Measurements from ENCODE around the gene ERG28. TPM values are rescaled to one million over a fixed set of nuclear protein-coding genes. Genes with fewer than 3 reads are reported as not detected.

Gene ERG28
- total RNA-seq, 1 donor from 2014 or later: 28.4 TPM

DNA sequence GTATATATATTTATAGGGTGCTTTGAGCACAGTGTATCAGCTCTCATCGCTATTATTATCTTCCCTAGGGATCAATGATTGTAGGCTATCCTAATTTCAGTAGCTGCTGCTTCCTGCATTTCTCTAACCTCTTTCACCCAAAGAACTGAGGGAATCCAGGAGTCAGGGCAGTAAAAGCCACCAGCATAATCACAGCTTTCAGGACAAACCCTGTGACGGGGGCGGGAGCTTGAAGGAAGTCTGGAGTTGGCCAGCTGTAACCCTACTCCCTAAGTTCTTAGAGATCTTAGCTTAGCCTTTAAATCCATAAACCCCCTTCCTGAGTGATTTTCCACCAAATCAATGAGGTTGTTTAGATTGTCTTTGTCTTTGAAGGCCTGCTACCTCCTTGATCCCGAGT, 48.5 kb downstream of the ERG28 start:
- POLR2A ChIA-PET: no interaction called here
- Mint-ChIP-seq H3K27me3 (peaks cover 3% of the 10 kb centered on the region), H3K4me1 (peaks cover 15% of the 10 kb centered on the region)

DNA sequence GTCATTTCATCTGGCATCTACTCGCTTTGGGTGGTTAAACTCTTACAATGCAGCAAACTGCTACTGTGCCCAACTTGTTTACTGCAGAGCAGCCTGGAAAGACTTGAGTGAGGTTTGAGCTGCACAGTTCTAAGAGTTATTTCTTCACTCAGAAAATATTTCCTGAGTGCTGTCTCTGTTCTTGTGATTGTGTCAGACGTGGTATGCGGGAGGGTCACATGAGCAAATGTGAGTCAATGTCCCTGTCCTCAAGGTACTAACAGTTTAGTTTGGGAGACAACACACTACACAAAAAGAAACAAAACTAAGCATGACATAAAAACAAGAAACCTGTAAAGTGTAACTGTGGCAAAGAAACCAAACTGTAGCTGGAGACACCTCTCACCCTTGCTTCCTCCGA, 49.8 kb downstream of the ERG28 start:
- peaks cover 6% of the 10 kb centered on the region for H3K36me3 Mint-ChIP-seq (ENCODE audit: low read depth)
- ChIA-PET POLR2A (no interaction called here), CTCF (no interaction called here)
- no peak overlapping the region for H3K27ac Mint-ChIP-seq
- ATAC-seq (ENCODE audit: low read depth): no peak
- TF ChIP-seq, protein P1, sequence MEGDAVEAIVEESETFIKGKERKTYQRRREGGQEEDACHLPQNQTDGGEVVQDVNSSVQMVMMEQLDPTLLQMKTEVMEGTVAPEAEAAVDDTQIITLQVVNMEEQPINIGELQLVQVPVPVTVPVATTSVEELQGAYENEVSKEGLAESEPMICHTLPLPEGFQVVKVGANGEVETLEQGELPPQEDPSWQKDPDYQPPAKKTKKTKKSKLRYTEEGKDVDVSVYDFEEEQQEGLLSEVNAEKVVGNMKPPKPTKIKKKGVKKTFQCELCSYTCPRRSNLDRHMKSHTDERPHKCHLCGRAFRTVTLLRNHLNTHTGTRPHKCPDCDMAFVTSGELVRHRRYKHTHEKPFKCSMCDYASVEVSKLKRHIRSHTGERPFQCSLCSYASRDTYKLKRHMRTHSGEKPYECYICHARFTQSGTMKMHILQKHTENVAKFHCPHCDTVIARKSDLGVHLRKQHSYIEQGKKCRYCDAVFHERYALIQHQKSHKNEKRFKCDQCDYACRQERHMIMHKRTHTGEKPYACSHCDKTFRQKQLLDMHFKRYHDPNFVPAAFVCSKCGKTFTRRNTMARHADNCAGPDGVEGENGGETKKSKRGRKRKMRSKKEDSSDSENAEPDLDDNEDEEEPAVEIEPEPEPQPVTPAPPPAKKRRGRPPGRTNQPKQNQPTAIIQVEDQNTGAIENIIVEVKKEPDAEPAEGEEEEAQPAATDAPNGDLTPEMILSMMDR (IDR thresholded peaks at IDR 0.05): no peak
- DNase-seq: no peak
- peaks cover 15% of the 10 kb centered on the region for H3K9me3 Mint-ChIP-seq
- peaks cover 15% of the 10 kb centered on the region for H3K4me1 Mint-ChIP-seq
- no peak overlapping the region for H3K4me3 Mint-ChIP-seq
- peaks cover 3% of the 10 kb centered on the region for H3K27me3 Mint-ChIP-seq
- intact Hi-C loops (cut with micrococcal nuclease): no loop called here

More for the DNA sequence above, 48.5 kb downstream of the ERG28 start:
- TF ChIP-seq, protein P1 (IDR thresholded peaks at IDR 0.05): no peak
- intact Hi-C loops (cut with micrococcal nuclease): no loop called here
- Mint-ChIP-seq H3K27ac (no peak overlapping the region), H3K4me3 (no peak overlapping the region), H3K9me3 (peaks cover 15% of the 10 kb centered on the region), H3K36me3 (ENCODE audit: low read depth) (peaks cover 6% of the 10 kb centered on the region)
- CTCF ChIA-PET: no interaction called here
- DNase-seq: no peak
- no peak for ATAC-seq (ENCODE audit: low read depth)

DNA sequence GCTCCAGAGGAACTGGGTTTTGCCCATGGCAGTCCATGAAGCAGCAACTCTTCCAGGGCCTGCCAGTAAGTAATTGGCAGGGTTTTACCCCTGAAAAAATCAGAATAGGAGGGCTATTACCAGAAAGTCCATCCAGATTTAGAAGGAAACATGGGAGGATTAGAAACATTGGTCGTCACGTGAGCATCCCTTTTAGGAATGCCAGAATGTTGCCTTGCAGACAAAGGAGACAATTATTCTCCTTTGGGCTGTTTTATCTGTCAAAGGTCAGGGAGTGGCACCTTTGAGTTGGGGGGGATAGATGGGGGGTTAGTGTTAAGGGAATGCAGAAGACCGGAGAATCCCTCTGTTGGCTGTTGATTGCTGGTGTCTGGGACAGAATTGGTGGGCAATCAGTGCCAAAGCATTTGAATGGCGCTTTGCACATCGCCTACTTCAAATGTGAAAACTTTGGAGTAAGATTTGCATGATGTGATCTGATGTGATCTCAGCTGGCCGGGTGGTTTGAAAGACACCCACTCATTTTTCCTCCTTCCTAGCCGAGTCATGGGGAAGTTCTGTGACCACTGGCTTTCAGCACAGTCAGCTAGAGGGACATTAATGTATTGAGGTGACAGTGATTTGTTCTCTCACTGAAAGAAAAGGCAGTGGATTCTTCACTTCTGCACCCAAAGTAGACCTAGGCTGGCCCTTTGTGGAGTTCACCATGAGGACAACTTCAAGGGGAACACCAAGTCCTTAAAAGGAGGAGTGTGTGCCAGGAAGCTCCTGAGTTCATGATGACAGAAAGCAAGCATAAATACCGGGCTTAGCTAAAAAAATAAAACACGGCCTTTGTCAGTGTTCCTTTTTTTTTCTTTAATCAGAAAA, 50.8 kb downstream of the ERG28 start:
- H3K4me1 Mint-ChIP-seq: peaks cover 7% of the 10 kb centered on the region
- ATAC-seq (ENCODE audit: low read depth) (no peak), DNase-seq (no peak)
- H3K27me3 Mint-ChIP-seq: peaks cover 3% of the 10 kb centered on the region
- POLR2A ChIA-PET: no interaction called here
- peaks cover 6% of the 10 kb centered on the region for H3K36me3 Mint-ChIP-seq (ENCODE audit: low read depth)
- intact Hi-C loops (cut with micrococcal nuclease): no loop called here
- peaks cover 15% of the 10 kb centered on the region for H3K9me3 Mint-ChIP-seq
- TF ChIP-seq, protein P1 (IDR thresholded peaks at IDR 0.05): no peak
- CTCF ChIA-PET: no interaction called here
- H3K4me3 Mint-ChIP-seq: no peak overlapping the region
- H3K27ac Mint-ChIP-seq: no peak overlapping the region

DNA sequence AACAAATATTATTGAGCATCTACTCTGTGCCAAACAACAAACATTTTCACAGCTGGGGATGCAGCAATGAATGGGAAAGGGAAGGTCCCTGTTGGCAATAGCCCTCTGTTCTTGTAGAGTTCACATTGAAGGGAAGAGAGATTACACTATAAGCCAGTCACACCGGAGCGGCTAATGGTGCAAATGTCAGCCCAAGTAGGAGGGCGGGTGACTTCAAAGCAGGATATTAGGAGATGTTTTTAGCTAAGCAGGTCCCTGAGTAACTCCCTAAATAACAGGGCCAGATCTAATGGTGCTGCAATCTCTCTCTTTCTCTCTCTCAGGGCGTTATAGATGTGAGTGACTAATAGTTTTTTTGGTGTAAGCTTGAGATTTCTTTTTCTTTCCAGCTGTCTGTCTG, 51.6 kb downstream of the ERG28 start:
- intact Hi-C loops (cut with micrococcal nuclease): no loop called here
- POLR2A ChIA-PET: no interaction called here
- Mint-ChIP-seq H3K9me3 (peaks cover 15% of the 10 kb centered on the region), H3K27me3 (peaks cover 3% of the 10 kb centered on the region), H3K36me3 (ENCODE audit: low read depth) (peaks cover 6% of the 10 kb centered on the region), H3K4me3 (no peak overlapping the region), H3K4me1 (peaks cover under 1% of the 10 kb centered on the region), H3K27ac (no peak overlapping the region)
- DNase-seq (no peak), ATAC-seq (ENCODE audit: low read depth) (no peak)
- TF ChIP-seq, protein P1 (IDR thresholded peaks at IDR 0.05): no peak
- CTCF ChIA-PET: no interaction called here

DNA sequence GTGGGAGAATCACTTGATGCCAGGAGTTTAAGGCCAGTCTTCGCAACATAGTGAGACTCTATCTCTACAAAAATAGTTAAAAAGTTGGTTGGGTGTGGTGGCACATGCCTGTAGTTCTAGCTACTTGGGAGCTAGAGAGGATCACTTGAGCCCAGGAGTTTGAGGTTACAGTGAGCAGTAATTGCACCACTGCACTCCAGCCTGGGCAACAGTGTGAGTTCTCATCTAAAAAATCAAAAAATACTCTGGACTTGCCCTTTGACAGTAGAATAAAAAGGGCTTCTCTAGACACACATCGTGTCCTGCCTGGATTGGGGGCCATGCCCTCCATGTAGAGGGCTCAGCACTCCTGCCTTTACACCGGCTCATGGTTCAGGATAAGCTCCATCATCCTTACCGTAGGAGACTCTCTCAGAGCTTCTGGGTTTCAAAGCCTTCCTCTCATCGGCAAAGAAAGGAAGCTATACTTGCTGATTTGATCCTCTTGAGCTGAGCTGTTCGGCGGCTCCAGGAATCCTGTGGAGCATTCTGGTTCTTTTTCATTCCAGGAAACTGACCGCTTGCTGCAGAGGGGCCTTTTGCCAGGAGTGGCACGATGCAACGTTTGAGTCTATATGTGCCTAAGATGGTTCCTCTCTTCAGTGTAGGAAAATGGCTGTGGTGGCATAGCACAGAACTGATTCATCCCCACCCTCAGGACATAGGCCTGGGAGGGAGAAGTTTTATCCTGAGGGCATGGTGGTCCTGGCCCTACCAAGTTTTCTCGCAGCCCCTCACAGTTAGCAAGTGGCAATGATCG, 52.6 kb downstream of the ERG28 start:
- Mint-ChIP-seq H3K27ac (no peak overlapping the region), H3K27me3 (peaks cover 3% of the 10 kb centered on the region), H3K9me3 (peaks cover 12% of the 10 kb centered on the region), H3K36me3 (ENCODE audit: low read depth) (peaks cover 6% of the 10 kb centered on the region), H3K4me1 (no peaks in the 10 kb centered on the region), H3K4me3 (no peak overlapping the region)
- POLR2A ChIA-PET: no interaction called here
- DNase-seq: no peak
- TF ChIP-seq, protein P1 (IDR thresholded peaks at IDR 0.05): no peak
- intact Hi-C loops (cut with micrococcal nuclease): no loop called here
- no peak for ATAC-seq (ENCODE audit: low read depth)
- CTCF ChIA-PET: interaction anchor here (0.6 kb wide), 1 partner anchor 39 kb away, joined by 3 read pairs; no protein-coding TSS in a partner anchor
